SK-N-MC (cell line): ENCODE results near the gene KCNMA1.

ENCODE experiments used
- EZH2 ChIP-seq: fragments of 200-600 bp; sonication (generic); IDR thresholded peaks from one replicate; pipeline ENCODE4 v1.6.1; 2017; ENCODE audit warnings: antibody characterized with exemption
- FOXP2 ChIP-seq: optimal IDR thresholded peaks from 2 replicates; pipeline ENCODE3; 2011; ENCODE audit warnings: mild to moderate bottlenecking, moderate library complexity; ENCODE audit not compliant: insufficient read depth; ENCODE audit errors: extremely low read length, control extremely low read depth

DNA sequence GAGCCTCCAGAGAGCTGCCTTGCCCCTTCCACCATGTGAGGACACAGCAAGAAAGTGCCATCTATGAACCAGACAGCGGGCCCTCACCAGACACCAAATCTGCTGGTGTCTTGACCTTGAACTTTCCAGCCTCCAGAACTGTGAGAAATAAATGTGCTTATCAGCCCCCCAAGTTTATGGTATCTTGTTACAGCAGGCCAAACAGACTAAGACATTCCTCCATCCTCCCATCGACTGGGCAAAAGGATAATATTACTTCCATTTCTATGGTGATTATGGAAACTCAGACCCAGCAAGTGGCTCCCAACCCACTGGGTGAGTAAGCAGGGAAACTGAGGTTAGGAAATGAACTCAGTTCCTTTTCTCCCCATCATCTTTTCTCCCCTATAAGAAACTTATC lies 288.4 kb downstream of the KCNMA1 start:
- no peak for TF ChIP-seq EZH2
- no peak for TF ChIP-seq FOXP2
